Caco-2 (cell line): Measurements from ENCODE around the gene AIG1. TPM values are rescaled to one million over a fixed set of nuclear protein-coding genes. Genes with fewer than 3 reads are reported as not detected.

Experiments
- BruUV-seq: library from RNA; stranded (reverse); fragments of 400-500 nt; replicated peaks from 2 replicates; lab custom pipeline; 2021; lab: Mats Ljungman, UMichigan
- CTCF ChIA-PET: fragments of 300-600 bp; sonication (Branson Sonifier 250); formaldehyde crosslinking; loops from one replicate; lab custom pipeline; 2022; ENCODE audit warnings: antibody characterized with exemption; lab: Charles Lee
- POLR2A ChIA-PET: fragments of 300-600 bp; sonication (Branson Sonifier 250); formaldehyde crosslinking; loops from one replicate; lab custom pipeline; 2022; ENCODE audit warnings: antibody characterized with exemption; lab: Charles Lee
- DNase-seq, 2 experiments: peaks; one replicate each; pipeline versions ENCODE4 v3.0.0 to v3.0.0-alpha.2; 2020 to 2022
- H3K27me3 ChIP-seq: replicated peaks from 2 replicates; pipeline ENCODE4 v1.6.0; 2011; ENCODE audit warnings: low read length; ENCODE audit not compliant: control insufficient read depth, insufficient read depth
- H3K36me3 ChIP-seq: 2 replicates; pipeline ENCODE4 v1.5.1; 2011; ENCODE audit warnings: low read length; ENCODE audit not compliant: control insufficient read depth, insufficient read depth
- H3K4me1 ChIP-seq: fragments of 250-450 bp; sonication (Bioruptor Pico); 2 replicates; pipeline ENCODE4 v1.5.1; 2020; ENCODE audit warnings: mild to moderate bottlenecking
- H3K4me3 ChIP-seq: 2 replicates; pipeline ENCODE4 v1.5.1; 2011; ENCODE audit warnings: low read depth, mild to moderate bottlenecking, control low read depth, low read length
- H3K9me3 ChIP-seq: fragments of 250-450 bp; sonication (Bioruptor Pico); 2 replicates; pipeline ENCODE4 v1.5.1; 2020; ENCODE audit warnings: mild to moderate bottlenecking, moderate library complexity
- H3K27ac Mint-ChIP-seq: one replicate; pipeline ENCODE4 v1.8.0; 2022; ENCODE audit warnings: mixed read lengths; ENCODE audit not compliant: unreplicated experiment
- H3K27me3 Mint-ChIP-seq: one replicate; pipeline ENCODE4 v1.8.0; 2022; ENCODE audit warnings: mixed read lengths; ENCODE audit not compliant: insufficient read depth, unreplicated experiment
- H3K36me3 Mint-ChIP-seq: one replicate; pipeline ENCODE4 v1.8.0; 2022; ENCODE audit warnings: mild to moderate bottlenecking, mixed read lengths; ENCODE audit not compliant: insufficient read depth, unreplicated experiment
- H3K4me1 Mint-ChIP-seq: one replicate; pipeline ENCODE4 v1.8.0; 2022; ENCODE audit warnings: low read depth, mixed read lengths; ENCODE audit not compliant: unreplicated experiment
- H3K4me3 Mint-ChIP-seq: one replicate; pipeline ENCODE4 v1.8.0; 2022; ENCODE audit warnings: mild to moderate bottlenecking, moderate library complexity, mixed read lengths; ENCODE audit not compliant: unreplicated experiment
- H3K9me3 Mint-ChIP-seq: one replicate; pipeline ENCODE4 v1.8.0; 2022; ENCODE audit warnings: mixed read lengths; ENCODE audit not compliant: unreplicated experiment
- CTCF ChIP-seq, 2 experiments: fragments of 200-600 bp in 1 of 2; IDR thresholded peaks; 1 replicate in 1 of 2; 2 replicates in 1 of 2; pipeline versions ENCODE4 v1.5.1 to v1.8.0; 2011 to 2022; ENCODE audit warnings: antibody characterized with exemption in 1 of 2, control low read depth in 1 of 2, inconsistent platforms in 1 of 2, low read depth in 1 of 2, low read length in 1 of 2, mild to moderate bottlenecking in 1 of 2, moderate library complexity in 1 of 2; ENCODE audit not compliant: insufficient read depth in 1 of 2, severe bottlenecking in 1 of 2, unreplicated experiment in 1 of 2
- intact Hi-C: fragments of 100-400 bp; cut with micrococcal nuclease; formaldehyde crosslinking; loops from one replicate; pipeline ENCODE4 v1.10.0; 2022; ENCODE audit not compliant: unreplicated experiment
- total RNA-seq: library from RNA; stranded (reverse); gene quantifications from 2 replicates; pipeline ENCODE4 v1.2.3, GENCODE V29; 2022

AIG1 gene
- total RNA-seq, 1 experiment from 2014 or later = 27.6 TPM

GRCh38 chr6:143180826-143181225, 120.1 kb downstream of the AIG1 start:
- H3K9me3 Mint-ChIP-seq = peaks cover 3% of the 10 kb centered on the region
- H3K27me3 Mint-ChIP-seq = no peaks in the 10 kb centered on the region
- no peaks in the 10 kb centered on the region; the same call in 1 of the 2 replicates for H3K9me3 ChIP-seq
- no peak overlapping the region for H3K4me3 Mint-ChIP-seq
- CTCF ChIA-PET = interaction anchor here (0.7 kb wide), 1 partner anchor 60 kb away, joined by 3 read pairs; no protein-coding TSS in a partner anchor
- intact Hi-C loops = loop anchor here (5.0 kb wide), 1 partner anchor 96 kb away; no protein-coding TSS in a partner anchor
- peaks cover 2% of the 10 kb centered on the region; the same call in 1 of the 2 replicates for H3K4me1 ChIP-seq
- POLR2A ChIA-PET = no interaction called here
- H3K36me3 Mint-ChIP-seq = no peaks in the 10 kb centered on the region
- BruUV-seq = no TSS peak
- H3K4me3 ChIP-seq = no peak overlapping the region
- TF ChIP-seq CTCF (IDR thresholded peaks at IDR 0.05; ENCODE audit: insufficient read depth in 1 of 2, low read depth in 1 of 2, low read length in 1 of 2, severe bottlenecking in 1 of 2, unreplicated experiment in 1 of 2) = no peak
- H3K36me3 ChIP-seq = no peaks in the 10 kb centered on the region
- H3K27ac Mint-ChIP-seq = no peak overlapping the region
- H3K4me1 Mint-ChIP-seq = no peaks in the 10 kb centered on the region
- no peak for DNase-seq
- H3K27me3 ChIP-seq = no peaks in the 10 kb centered on the region

GRCh38 chr6:143183666-143184065, 123.0 kb downstream of the AIG1 start:
- POLR2A ChIA-PET = no interaction called here

GRCh38 chr6:143185288-143185687, 124.6 kb downstream of the AIG1 start:
- no peak overlapping the region for H3K4me3 Mint-ChIP-seq
- intact Hi-C loops = no loop called here
- no TSS peak for BruUV-seq
- CTCF ChIA-PET = no interaction called here
- H3K4me1 Mint-ChIP-seq = no peaks in the 10 kb centered on the region
- H3K27me3 Mint-ChIP-seq = no peaks in the 10 kb centered on the region
- POLR2A ChIA-PET = no interaction called here
- Histone ChIP-seq H3K9me3 (no peaks in the 10 kb centered on the region), H3K4me1 (peaks cover 2% of the 10 kb centered on the region; the same call in 1 of the 2 replicates), H3K36me3 (no peaks in the 10 kb centered on the region), H3K27me3 (no peaks in the 10 kb centered on the region), H3K4me3 (no peak overlapping the region)
- TF ChIP-seq CTCF (IDR thresholded peaks at IDR 0.05; ENCODE audit: insufficient read depth in 1 of 2, low read depth in 1 of 2, low read length in 1 of 2, severe bottlenecking in 1 of 2, unreplicated experiment in 1 of 2) = no peak
- no peaks in the 10 kb centered on the region for H3K9me3 Mint-ChIP-seq
- no peaks in the 10 kb centered on the region for H3K36me3 Mint-ChIP-seq
- DNase-seq = no peak
- no peak overlapping the region for H3K27ac Mint-ChIP-seq

More at GRCh38 chr6:143183666-143184065, 123.0 kb downstream of the AIG1 start:
- Histone ChIP-seq H3K36me3 (no peaks in the 10 kb centered on the region), H3K27me3 (no peaks in the 10 kb centered on the region), H3K4me1 (peaks cover 2% of the 10 kb centered on the region; the same call in 1 of the 2 replicates), H3K9me3 (no peaks in the 10 kb centered on the region), H3K4me3 (no peak overlapping the region)
- DNase-seq = no peak
- Mint-ChIP-seq H3K27ac (no peak overlapping the region), H3K9me3 (no peaks in the 10 kb centered on the region), H3K36me3 (no peaks in the 10 kb centered on the region), H3K4me1 (no peaks in the 10 kb centered on the region), H3K4me3 (no peak overlapping the region), H3K27me3 (no peaks in the 10 kb centered on the region)
- intact Hi-C loops = loop anchor here (5.0 kb wide), 1 partner anchor 94 kb away; no protein-coding TSS in a partner anchor
- TF ChIP-seq CTCF (IDR thresholded peaks at IDR 0.05; ENCODE audit: insufficient read depth in 1 of 2, low read depth in 1 of 2, low read length in 1 of 2, severe bottlenecking in 1 of 2, unreplicated experiment in 1 of 2) = no peak
- BruUV-seq = no TSS peak
- CTCF ChIA-PET = no interaction called here
